ENCODE data around the gene IRF4. TPM values are rescaled to one million over a fixed set of nuclear protein-coding genes. Genes with fewer than 3 reads are reported as not detected.

IRF4 gene
- polyA plus RNA-seq, 1 experiment: not detected

DNA sequence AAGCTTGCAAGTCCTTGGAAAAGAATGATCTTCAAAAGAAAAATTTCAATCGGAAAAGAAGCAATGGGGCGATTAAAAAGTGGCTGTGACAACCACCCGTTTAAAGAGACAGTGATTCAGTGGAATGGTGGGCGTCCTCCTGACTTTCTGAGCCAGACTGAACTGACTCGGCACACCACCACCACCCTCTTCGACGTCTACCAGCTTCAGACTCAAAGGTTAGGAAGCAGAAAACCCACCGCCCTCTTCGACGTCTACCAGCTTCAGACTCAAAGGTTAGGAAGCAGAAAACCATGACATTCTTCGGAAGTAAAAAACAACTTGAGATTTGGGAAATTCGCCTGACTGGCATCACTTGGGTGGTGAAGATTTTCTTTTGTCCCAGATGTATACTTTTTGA is 28.3 kb upstream of the IRF4 start:
- TF ChIP-seq, protein P1, sequence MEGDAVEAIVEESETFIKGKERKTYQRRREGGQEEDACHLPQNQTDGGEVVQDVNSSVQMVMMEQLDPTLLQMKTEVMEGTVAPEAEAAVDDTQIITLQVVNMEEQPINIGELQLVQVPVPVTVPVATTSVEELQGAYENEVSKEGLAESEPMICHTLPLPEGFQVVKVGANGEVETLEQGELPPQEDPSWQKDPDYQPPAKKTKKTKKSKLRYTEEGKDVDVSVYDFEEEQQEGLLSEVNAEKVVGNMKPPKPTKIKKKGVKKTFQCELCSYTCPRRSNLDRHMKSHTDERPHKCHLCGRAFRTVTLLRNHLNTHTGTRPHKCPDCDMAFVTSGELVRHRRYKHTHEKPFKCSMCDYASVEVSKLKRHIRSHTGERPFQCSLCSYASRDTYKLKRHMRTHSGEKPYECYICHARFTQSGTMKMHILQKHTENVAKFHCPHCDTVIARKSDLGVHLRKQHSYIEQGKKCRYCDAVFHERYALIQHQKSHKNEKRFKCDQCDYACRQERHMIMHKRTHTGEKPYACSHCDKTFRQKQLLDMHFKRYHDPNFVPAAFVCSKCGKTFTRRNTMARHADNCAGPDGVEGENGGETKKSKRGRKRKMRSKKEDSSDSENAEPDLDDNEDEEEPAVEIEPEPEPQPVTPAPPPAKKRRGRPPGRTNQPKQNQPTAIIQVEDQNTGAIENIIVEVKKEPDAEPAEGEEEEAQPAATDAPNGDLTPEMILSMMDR (IDR thresholded peaks at IDR 0.05; ENCODE audit: insufficient read depth, low read depth, low read length): no peak
- CTCF ChIA-PET: no interaction called here
- Histone ChIP-seq H3K4me3 (ENCODE audit: low read depth, low read length) (no peak overlapping the region), H3K36me3 (ENCODE audit: control insufficient read depth, insufficient read depth, low read length) (no peaks in the 10 kb centered on the region), H3K27me3 (ENCODE audit: control insufficient read depth, insufficient read depth, low read length) (no peaks in the 10 kb centered on the region)
- no peak for DNase-seq (ENCODE audit: low read depth)
- POLR2A ChIA-PET: no interaction called here

DNA sequence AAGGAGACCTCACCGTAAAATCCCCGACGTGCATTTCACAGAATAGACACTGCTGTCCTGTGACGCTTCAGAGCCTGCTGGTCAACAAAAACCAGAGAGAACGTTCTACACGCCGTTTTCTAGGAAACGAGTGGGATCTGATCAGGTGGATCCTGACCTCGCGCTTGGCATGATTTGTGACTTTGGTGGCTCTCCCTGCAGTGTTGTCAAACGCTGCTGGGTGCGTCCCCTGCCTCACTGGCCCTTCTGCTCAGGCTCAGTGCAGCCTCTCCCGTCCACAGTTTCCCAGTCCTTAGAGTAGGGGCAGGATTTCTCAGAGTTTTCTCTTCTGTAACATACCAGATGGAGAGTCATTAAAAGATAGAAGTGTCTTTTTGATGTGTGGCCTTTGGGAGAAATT is 27.6 kb upstream of the IRF4 start:
- Histone ChIP-seq H3K27me3 (ENCODE audit: control insufficient read depth, insufficient read depth, low read length) (no peaks in the 10 kb centered on the region), H3K4me3 (ENCODE audit: low read depth, low read length) (no peak overlapping the region), H3K36me3 (ENCODE audit: control insufficient read depth, insufficient read depth, low read length) (no peaks in the 10 kb centered on the region)
- ChIA-PET POLR2A (no interaction called here), CTCF (interaction anchor here (0.6 kb wide), 1 partner anchor 181 kb away, joined by 4 read pairs; no protein-coding TSS in a partner anchor)
- TF ChIP-seq, protein P1 (IDR thresholded peaks at IDR 0.05; ENCODE audit: insufficient read depth, low read depth, low read length): no peak
- no peak for DNase-seq (ENCODE audit: low read depth)

DNA sequence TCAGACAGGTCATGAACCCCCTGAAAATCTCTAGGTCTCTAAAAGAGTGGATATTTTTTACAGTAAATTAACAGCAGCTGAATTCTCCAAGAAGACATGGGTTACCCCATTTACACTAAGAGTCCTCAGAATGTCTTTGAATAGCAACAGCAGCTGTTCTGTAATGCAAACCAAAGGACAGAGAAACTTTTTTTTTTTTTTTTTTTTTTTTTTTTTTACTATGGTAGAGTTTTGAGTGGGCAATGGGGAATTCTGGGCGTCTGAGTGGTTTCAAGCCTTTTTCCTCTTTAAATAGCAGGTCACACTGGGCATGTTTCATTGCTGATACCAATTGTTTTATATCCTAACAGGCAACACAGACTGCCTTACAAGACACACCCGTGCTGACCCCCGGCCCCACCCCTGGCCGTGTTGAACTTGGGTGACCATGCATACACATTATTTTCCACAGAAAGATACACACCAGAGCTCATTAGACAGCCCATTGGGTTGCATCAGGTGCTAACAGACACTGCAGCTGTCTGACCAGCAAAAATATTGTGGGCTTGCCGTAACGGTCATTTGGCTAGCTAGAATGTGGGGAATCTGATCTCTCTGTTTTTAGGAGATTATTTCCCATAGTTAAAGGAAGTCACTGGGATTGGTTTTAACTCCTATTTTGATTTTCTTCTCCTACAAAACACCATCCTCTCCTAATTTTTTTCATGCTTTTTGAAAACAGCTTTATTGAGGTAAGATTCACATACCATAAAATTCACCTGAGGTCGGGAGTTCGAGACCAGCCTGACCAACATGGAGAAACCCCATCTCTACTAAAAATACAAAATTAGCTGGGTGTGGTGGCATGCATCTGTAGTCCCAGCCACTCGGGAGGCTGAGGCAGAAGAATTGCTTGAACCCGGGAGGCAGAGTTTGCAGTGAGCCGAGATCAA is 26.7 kb upstream of the IRF4 start:
- no peaks in the 10 kb centered on the region for H3K27me3 ChIP-seq (ENCODE audit: control insufficient read depth, insufficient read depth, low read length)
- ChIA-PET CTCF (interaction anchor here (0.6 kb wide), 1 partner anchor 182 kb away, joined by 4 read pairs; no protein-coding TSS in a partner anchor), POLR2A (no interaction called here)
- H3K36me3 ChIP-seq (ENCODE audit: control insufficient read depth, insufficient read depth, low read length): no peaks in the 10 kb centered on the region
- no peak for DNase-seq (ENCODE audit: low read depth)
- H3K4me3 ChIP-seq (ENCODE audit: low read depth, low read length): no peak overlapping the region
- TF ChIP-seq, protein P1 (IDR thresholded peaks at IDR 0.05; ENCODE audit: insufficient read depth, low read depth, low read length): no peak

DNA sequence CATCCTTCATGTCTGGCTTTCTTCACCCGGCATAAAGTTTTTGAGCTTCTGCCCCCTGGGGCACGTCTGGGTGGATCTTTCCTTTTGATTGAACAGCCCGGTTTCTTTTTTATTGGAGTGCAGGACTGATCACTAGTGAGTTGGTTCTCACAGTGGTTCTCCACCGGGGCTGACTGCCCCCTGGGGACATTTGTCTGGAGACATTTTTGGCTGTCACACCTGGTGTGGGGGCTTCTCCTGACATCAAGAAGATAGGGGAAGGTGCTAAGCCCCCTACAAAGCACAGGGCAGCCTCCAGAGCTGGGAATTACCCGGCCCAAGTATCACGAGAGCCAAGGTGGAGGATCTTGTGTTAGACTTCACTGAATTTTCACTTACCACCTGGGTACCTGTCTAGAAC is 25.7 kb upstream of the IRF4 start:
- POLR2A ChIA-PET: no interaction called here
- H3K36me3 ChIP-seq (ENCODE audit: control insufficient read depth, insufficient read depth, low read length): no peaks in the 10 kb centered on the region
- no peaks in the 10 kb centered on the region; the same call in 1 of the 2 replicates for H3K27me3 ChIP-seq (ENCODE audit: control insufficient read depth, insufficient read depth, low read length)
- no peak for DNase-seq (ENCODE audit: low read depth)
- H3K4me3 ChIP-seq (ENCODE audit: low read depth, low read length): no peak overlapping the region
- CTCF ChIA-PET: no interaction called here
- TF ChIP-seq, protein P1 (IDR thresholded peaks at IDR 0.05; ENCODE audit: insufficient read depth, low read depth, low read length): no peak

DNA sequence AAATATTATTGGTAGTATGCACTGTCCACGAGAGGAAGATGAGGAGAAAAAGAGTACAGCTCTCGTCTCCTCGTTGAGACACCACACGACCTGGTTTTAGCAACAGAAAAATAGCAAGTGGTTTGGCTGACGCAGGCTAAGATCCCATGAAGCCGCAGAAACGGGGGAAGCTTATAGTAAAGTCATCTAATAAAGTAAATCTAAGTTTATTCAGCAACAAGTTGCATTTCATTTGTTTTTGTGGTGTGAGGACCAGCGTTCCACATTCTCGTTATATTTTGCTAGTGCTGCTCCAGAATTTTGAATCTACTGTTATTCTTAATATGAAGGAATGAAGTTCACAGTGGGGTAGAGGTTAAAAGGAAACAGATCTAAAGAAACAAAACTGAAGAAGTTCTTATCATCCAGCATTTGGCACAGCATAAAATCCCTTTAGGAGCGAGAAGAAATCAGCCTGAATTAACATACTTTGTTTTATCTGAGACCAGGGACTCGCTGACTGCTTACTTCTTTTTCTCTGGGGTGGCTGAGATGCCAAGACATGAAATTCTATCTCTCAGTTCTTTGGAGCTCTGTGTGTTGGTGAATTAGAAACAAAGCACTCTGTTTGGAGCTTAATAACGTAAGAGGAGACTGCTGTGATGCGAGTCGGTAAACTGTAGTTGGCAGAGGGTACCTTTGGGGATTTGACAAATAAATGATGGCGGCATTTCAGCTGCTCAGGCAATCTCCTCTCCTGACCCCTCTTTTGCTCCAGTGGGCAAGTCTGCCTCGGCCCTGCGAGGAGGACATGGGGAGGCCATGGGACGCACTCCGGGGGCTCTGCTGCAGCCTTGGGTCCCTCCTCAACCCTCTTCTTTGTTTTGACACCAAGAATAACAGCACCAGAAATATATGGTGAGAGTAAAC is 24.9 kb upstream of the IRF4 start:
- ChIA-PET POLR2A (no interaction called here), CTCF (no interaction called here)
- no peaks in the 10 kb centered on the region; the same call in 1 of the 2 replicates for H3K27me3 ChIP-seq (ENCODE audit: control insufficient read depth, insufficient read depth, low read length)
- DNase-seq (ENCODE audit: low read depth): no peak
- H3K36me3 ChIP-seq (ENCODE audit: control insufficient read depth, insufficient read depth, low read length): no peaks in the 10 kb centered on the region
- H3K4me3 ChIP-seq (ENCODE audit: low read depth, low read length): no peak overlapping the region
- TF ChIP-seq, protein P1 (IDR thresholded peaks at IDR 0.05; ENCODE audit: insufficient read depth, low read depth, low read length): no peak
